ENCODE data around the gene DCLRE1A. TPM values are rescaled to one million over a fixed set of nuclear protein-coding genes. Genes with fewer than 3 reads are reported as not detected.

The DCLRE1A gene
- total and polyA plus RNA-seq, 10 of the 15 experiments (the other 5 are each of a cell fraction or from before 2014, with no cell fraction given), result 4.8 to 29.8 (median 14.0) TPM

DNA sequence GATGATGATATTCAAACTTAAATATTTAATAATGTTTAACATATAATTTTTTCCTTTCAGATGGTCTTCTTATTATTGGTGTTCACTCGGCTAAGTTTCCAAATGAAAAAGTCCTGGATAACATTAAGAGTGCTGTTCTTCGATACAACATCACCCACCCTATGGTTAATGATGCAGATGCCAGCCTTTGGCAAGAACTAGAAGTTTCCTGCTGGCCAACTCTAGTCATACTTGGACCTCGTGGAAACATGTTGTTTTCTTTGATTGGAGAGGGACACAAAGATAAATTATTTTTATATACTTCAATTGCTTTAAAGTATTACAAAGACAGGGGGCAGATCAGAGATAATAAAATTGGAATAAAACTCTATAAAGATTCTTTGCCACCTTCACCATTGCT, 22.6 kb upstream of the DCLRE1A start:
- H3K27me3 ChIP-seq (replicated peaks in 1 of 2; ENCODE audit: control insufficient read depth in 2 of 2, insufficient read depth in 2 of 2, low read length in 1 of 2), result no peaks in the 10 kb centered on the region
- H3K4me2 ChIP-seq (ENCODE audit: control insufficient read depth, insufficient read depth), result no peak overlapping the region
- SMC1A ChIA-PET (ENCODE audit: uncharacterized antibody, unreplicated experiment), result interaction anchor here (0.9 to 2.4 kb wide), 6 partner anchors 12 to 220 kb away, joined by 3 to 11 read pairs (median 6); no protein-coding TSS in a partner anchor
- no peak overlapping the region for H2AFZ ChIP-seq (ENCODE audit: control insufficient read depth, low read depth, low read length)
- DNase-seq (ENCODE audit: low read depth, low spot score) (no peak), ATAC-seq (no peak), FAIRE-seq (no peak)
- no peak overlapping the region; the same call in 1 of the 2 replicates for H3K27ac ChIP-seq (ENCODE audit: control insufficient read depth, insufficient read depth)
- in situ Hi-C loops (cut with MboI) (no loop called here), intact Hi-C loops (cut with micrococcal nuclease; ENCODE audit: unreplicated experiment) (loop anchor here (5.0 kb wide), 1 partner anchor 86 kb away; no protein-coding TSS in a partner anchor)
- no TSS peak for BruUV-seq (replicated peaks)
- 95% methylated on average over 3 of the region's 3 CpGs for WGBS (ENCODE audit: insufficient coverage, insufficient replicate concordance, low lambda C conversion rate, missing lambda C conversion rate)
- no peak for TF ChIP-seq MTA2 (IDR thresholded peaks at IDR 0.05; ENCODE audit: low read depth)
- no peak for TF ChIP-seq USF2 (IDR thresholded peaks at IDR 0.05; ENCODE audit: borderline replicate concordance, low read depth, low read length)
- TF ChIP-seq FOXK2 (IDR thresholded peaks at IDR 0.05), result no peak
- no peak for TF ChIP-seq ZNF274 (IDR thresholded peaks at IDR 0.05; ENCODE audit: insufficient read depth, insufficient read length)
- TF ChIP-seq TCF3 (IDR thresholded peaks at IDR 0.05; ENCODE audit: borderline replicate concordance, insufficient read depth, low read depth, low read length), result no peak
- TF ChIP-seq ZSCAN29 (IDR thresholded peaks at IDR 0.05), result no peak
- TF ChIP-seq PRDM15 (CRISPR knock-in tag; IDR thresholded peaks at IDR 0.05), result no peak
- TF ChIP-seq KAT2A (conservative IDR thresholded peaks at IDR 0.05; ENCODE audit: control insufficient read depth, low read depth, low read length), result no peak
- TF ChIP-seq WRNIP1 (IDR thresholded peaks at IDR 0.05; ENCODE audit: borderline replicate concordance, low read depth, low read length), result no peak
- TF ChIP-seq, protein P1, sequence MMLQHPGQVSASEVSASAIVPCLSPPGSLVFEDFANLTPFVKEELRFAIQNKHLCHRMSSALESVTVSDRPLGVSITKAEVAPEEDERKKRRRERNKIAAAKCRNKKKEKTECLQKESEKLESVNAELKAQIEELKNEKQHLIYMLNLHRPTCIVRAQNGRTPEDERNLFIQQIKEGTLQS (IDR thresholded peaks at IDR 0.05; ENCODE audit: borderline replicate concordance, extremely low read depth, low read depth, low read length), result no peak
- TF ChIP-seq RBBP5 (conservative IDR thresholded peaks at IDR 0.05), result no peak
- TF ChIP-seq ZBED1 (IDR thresholded peaks at IDR 0.05; ENCODE audit: borderline replicate concordance), result no peak
- no peak for TF ChIP-seq ZZZ3 (IDR thresholded peaks at IDR 0.05; ENCODE audit: control insufficient read depth, insufficient read length, low read depth)
- TF ChIP-seq, protein P2, sequence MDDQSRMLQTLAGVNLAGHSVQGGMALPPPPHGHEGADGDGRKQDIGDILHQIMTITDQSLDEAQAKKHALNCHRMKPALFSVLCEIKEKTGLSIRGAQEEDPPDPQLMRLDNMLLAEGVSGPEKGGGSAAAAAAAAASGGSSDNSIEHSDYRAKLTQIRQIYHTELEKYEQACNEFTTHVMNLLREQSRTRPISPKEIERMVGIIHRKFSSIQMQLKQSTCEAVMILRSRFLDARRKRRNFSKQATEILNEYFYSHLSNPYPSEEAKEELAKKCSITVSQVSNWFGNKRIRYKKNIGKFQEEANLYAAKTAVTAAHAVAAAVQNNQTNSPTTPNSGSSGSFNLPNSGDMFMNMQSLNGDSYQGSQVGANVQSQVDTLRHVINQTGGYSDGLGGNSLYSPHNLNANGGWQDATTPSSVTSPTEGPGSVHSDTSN (IDR thresholded peaks at IDR 0.05; ENCODE audit: insufficient replicate concordance, low read depth, low read length), result no peak
- TF ChIP-seq SMAD5 (IDR thresholded peaks at IDR 0.05; ENCODE audit: low read depth), result no peak
- no peak for TF ChIP-seq NFYA (IDR thresholded peaks at IDR 0.05; ENCODE audit: borderline replicate concordance, low read depth, low read length)
- TF ChIP-seq CBX3 (IDR thresholded peaks at IDR 0.05; ENCODE audit: borderline replicate concordance, low read depth), result no peak
- no peak for TF ChIP-seq RCOR1 (conservative IDR thresholded peaks at IDR 0.05; ENCODE audit: low read depth, low read length)
- no peak for TF ChIP-seq RELA (IDR thresholded peaks at IDR 0.05; ENCODE audit: borderline replicate concordance, partially characterized antibody)
- no peak for TF ChIP-seq SP1 (IDR thresholded peaks at IDR 0.05; ENCODE audit: low read depth, low read length)
- no peaks in the 10 kb centered on the region for H3K36me3 ChIP-seq (ENCODE audit: control insufficient read depth in 2 of 2, insufficient read depth in 2 of 2, low read length in 1 of 2)
- H4K20me1 ChIP-seq (ENCODE audit: control insufficient read depth, insufficient read depth), result no peaks in the 10 kb centered on the region
- no peak overlapping the region for H3K4me3 ChIP-seq
- no peak overlapping the region for H3K9ac ChIP-seq (ENCODE audit: control insufficient read depth, insufficient read depth, low read length)
- peaks cover 19% of the 10 kb centered on the region for H3K79me2 ChIP-seq (ENCODE audit: control insufficient read depth, insufficient read depth, low read length)
- RAD21 ChIA-PET (ENCODE audit: unreplicated experiment), result interaction anchor here (0.6 to 2.3 kb wide), 4 partner anchors 18 to 85 kb away, joined by 3 to 30 read pairs (median 5); no protein-coding TSS in a partner anchor
- H3K9me3 ChIP-seq (replicated peaks; ENCODE audit: control insufficient read depth, insufficient read depth, low read length), result no peaks in the 10 kb centered on the region; the same call in 2 of the 3 replicates
- POLR2A ChIA-PET, result interaction anchor here (0.6 kb wide), 1 partner anchor 42 kb away, joined by 3 read pairs; no protein-coding TSS in a partner anchor
- H3K4me1 ChIP-seq (ENCODE audit: control insufficient read depth, insufficient read depth, low read length), result peaks cover 25% of the 10 kb centered on the region
- CTCF ChIA-PET, result no interaction called here

Measured in GM12878 (cell line).